ENCODE results near the gene VN1R5. TPM values are rescaled to one million over a fixed set of nuclear protein-coding genes. Genes with fewer than 3 reads are reported as not detected.

VN1R5 gene
- total and polyA plus RNA-seq, 9 of the 15 experiments (the other 6 are each of a cell fraction or from before 2014, with no cell fraction given): not detected

- H3K9me3 ChIP-seq (replicated peaks; ENCODE audit: control insufficient read depth, insufficient read depth, low read depth, low read length): peaks cover 10% of the 10 kb centered on the region; the same call in 1 of the 2 replicates
- no peaks in the 10 kb centered on the region for H3K9me1 ChIP-seq (ENCODE audit: control insufficient read depth, insufficient read depth, low read length)
- no peak overlapping the region for H3K27ac ChIP-seq (ENCODE audit: extremely low read depth, low read depth, low read length)
- BruUV-seq (replicated peaks): no TSS peak
- H3K27me3 ChIP-seq (ENCODE audit: control insufficient read depth in 2 of 2, insufficient read depth in 2 of 2, low read length in 2 of 2): no peaks in the 10 kb centered on the region
- ATAC-seq (no peak), FAIRE-seq (no peak), DNase-seq (ENCODE audit: extremely low read depth in 1 of 4, low spot score in 3 of 4) (no peak)
- TF ChIP-seq HNRNPK (IDR thresholded peaks at IDR 0.05; ENCODE audit: low read depth, low read length, poor library complexity, severe bottlenecking): peak; percentile 81
- TF ChIP-seq SRSF1 (IDR thresholded peaks at IDR 0.05; ENCODE audit: low read depth, low read length): no peak
- CTCF ChIA-PET (ENCODE audit: low intra/inter-chr PET ratio): no interaction called here
- H3K79me2 ChIP-seq (ENCODE audit: control insufficient read depth, insufficient read depth, low read length): no peaks in the 10 kb centered on the region
- no peak overlapping the region for H3K4me2 ChIP-seq (ENCODE audit: insufficient read depth, low read length)
- no peaks in the 10 kb centered on the region for H3K36me3 ChIP-seq (ENCODE audit: control insufficient read depth, insufficient read depth, low read length)
- H3K4me3 ChIP-seq: no peak overlapping the region
- no peak overlapping the region for H3K9ac ChIP-seq (ENCODE audit: insufficient read depth in 1 of 2, low read depth in 2 of 2, low read length in 2 of 2)
- WGBS (ENCODE audit: insufficient coverage, low coverage, missing lambda C conversion rate): 0% methylated on average over 1 of the region's 1 CpG
- POLR2A ChIA-PET: no interaction called here
- no peaks in the 10 kb centered on the region for H4K20me1 ChIP-seq (replicated peaks; ENCODE audit: control insufficient read depth, insufficient read depth, low read length)
- H2AFZ ChIP-seq (ENCODE audit: low read depth, low read length): no peak overlapping the region
- intact Hi-C loops (cut with micrococcal nuclease): no loop called here
- in situ Hi-C loops (cut with MboI): no loop called here
- no peaks in the 10 kb centered on the region; a peak in 1 of 5 replicates for H3K4me1 ChIP-seq (replicated peaks in 1 of 2; ENCODE audit: control insufficient read depth in 2 of 2, insufficient read depth in 2 of 2, low read length in 2 of 2)
Measured at GRCh38 chr1:247247568-247247967, 8.3 kb upstream of the VN1R5 start.

DNA sequence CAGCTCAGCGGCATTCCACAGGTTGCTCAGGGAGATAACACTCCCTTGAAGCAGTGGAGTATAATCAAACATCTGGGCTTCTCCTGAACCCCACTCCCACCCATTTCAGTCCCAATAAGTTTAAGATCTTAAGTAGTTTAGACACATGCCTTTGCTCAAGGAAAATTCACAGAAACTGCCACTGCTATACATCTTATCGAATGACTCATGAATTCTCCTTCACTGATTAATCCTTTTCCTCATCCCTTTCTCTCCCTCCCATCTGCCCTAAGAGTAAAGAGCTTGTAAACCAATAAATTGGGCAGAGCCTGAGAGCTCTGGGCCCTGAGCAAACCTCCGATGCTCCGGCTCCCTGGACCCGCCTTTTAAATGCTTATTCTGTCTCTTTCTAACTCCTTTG, 10.2 kb downstream of the VN1R5 start:
- intact Hi-C loops (cut with micrococcal nuclease): no loop called here

More for the DNA sequence above, 10.2 kb downstream of the VN1R5 start:
- no peaks in the 10 kb centered on the region for H3K9me1 ChIP-seq (ENCODE audit: control insufficient read depth, insufficient read depth, low read length)
- no peaks in the 10 kb centered on the region for H3K79me2 ChIP-seq (ENCODE audit: control insufficient read depth, insufficient read depth, low read length)
- no TSS peak for BruUV-seq (replicated peaks)
- no peaks in the 10 kb centered on the region for H3K27me3 ChIP-seq (ENCODE audit: control insufficient read depth in 2 of 2, insufficient read depth in 2 of 2, low read length in 2 of 2)
- H3K27ac ChIP-seq (ENCODE audit: extremely low read depth, low read depth, low read length): no peak overlapping the region; the same call in 2 of the 3 replicates
- in situ Hi-C loops (cut with MboI): no loop called here
- ATAC-seq (no peak), FAIRE-seq (peak; percentile 74), DNase-seq (ENCODE audit: extremely low read depth in 1 of 4, low spot score in 3 of 4) (peak in 1 of 4 experiments; percentile 24)
- no peaks in the 10 kb centered on the region for H3K36me3 ChIP-seq (ENCODE audit: control insufficient read depth, insufficient read depth, low read length)
- no peak overlapping the region for H3K9ac ChIP-seq (ENCODE audit: insufficient read depth in 1 of 2, low read depth in 2 of 2, low read length in 2 of 2)
- 0 out of 2 replicates have a peak, but pooled peaks cover 3% of the 10 kb centered on the region for H3K9me3 ChIP-seq (replicated peaks; ENCODE audit: control insufficient read depth, insufficient read depth, low read depth, low read length)
- no peak overlapping the region; the same call in 1 of the 2 replicates for H3K4me2 ChIP-seq (ENCODE audit: insufficient read depth, low read length)
- CTCF ChIA-PET (ENCODE audit: low intra/inter-chr PET ratio): no interaction called here
- POLR2A ChIA-PET: no interaction called here
- no peaks in the 10 kb centered on the region for H4K20me1 ChIP-seq (replicated peaks; ENCODE audit: control insufficient read depth, insufficient read depth, low read length)
- no peaks in the 10 kb centered on the region for H3K4me1 ChIP-seq (replicated peaks in 1 of 2; ENCODE audit: control insufficient read depth in 2 of 2, insufficient read depth in 2 of 2, low read length in 2 of 2)
- TF ChIP-seq CBFA2T3 (IDR thresholded peaks at IDR 0.05): peak; percentile 37; the same call in 1 of the 2 replicates
- TF ChIP-seq ZNF311 (CRISPR knock-in tag; IDR thresholded peaks at IDR 0.05): no peak
- TF ChIP-seq, protein P1, sequence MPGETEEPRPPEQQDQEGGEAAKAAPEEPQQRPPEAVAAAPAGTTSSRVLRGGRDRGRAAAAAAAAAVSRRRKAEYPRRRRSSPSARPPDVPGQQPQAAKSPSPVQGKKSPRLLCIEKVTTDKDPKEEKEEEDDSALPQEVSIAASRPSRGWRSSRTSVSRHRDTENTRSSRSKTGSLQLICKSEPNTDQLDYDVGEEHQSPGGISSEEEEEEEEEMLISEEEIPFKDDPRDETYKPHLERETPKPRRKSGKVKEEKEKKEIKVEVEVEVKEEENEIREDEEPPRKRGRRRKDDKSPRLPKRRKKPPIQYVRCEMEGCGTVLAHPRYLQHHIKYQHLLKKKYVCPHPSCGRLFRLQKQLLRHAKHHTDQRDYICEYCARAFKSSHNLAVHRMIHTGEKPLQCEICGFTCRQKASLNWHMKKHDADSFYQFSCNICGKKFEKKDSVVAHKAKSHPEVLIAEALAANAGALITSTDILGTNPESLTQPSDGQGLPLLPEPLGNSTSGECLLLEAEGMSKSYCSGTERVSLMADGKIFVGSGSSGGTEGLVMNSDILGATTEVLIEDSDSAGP (CRISPR knock-in tag; IDR thresholded peaks at IDR 0.05): no peak
- 0 out of 2 replicates have a peak, but pooled peaks have one; percentile 3 for TF ChIP-seq CBFA2T2 (conservative IDR thresholded peaks at IDR 0.05)
- no peak overlapping the region for H3K4me3 ChIP-seq
- H2AFZ ChIP-seq (ENCODE audit: low read depth, low read length): peak overlapping the region; percentile 44; the same call in 1 of the 2 replicates
- 2% methylated on average over 5 of the region's 5 CpGs for WGBS (ENCODE audit: insufficient coverage, low coverage, missing lambda C conversion rate)

All from K562 (cell line).